Stimulated activated naive B cell treated with anti-CD40 and anti-IgM and Interleukin-4, amounts not matched to agents 10 μg/mL and 1 μg/mL and 100 μg/mL, for 72 hours (primary cell): ENCODE measurements around the gene IL19.
"Not testable (repeated sequence)": the region's sequence is repeated elsewhere in the genome, so short reads cannot be mapped to it uniquely, and the experiment has no call there.

Experiments used
- ATAC-seq, 2 donors: fragments of 150-1000 bp; cut with Tn5 transposase; replicated peaks; 2 replicates each; pipeline ENCODE4 v1.10.0; 2021; ENCODE audit warnings: moderate library complexity in 1 of 2
- DNase-seq: peaks from one replicate; pipeline ENCODE4 v3.0.0; 2021
- H3K27ac Mint-ChIP-seq: one replicate; pipeline ENCODE4 v1.8.0; 2022; ENCODE audit warnings: mild to moderate bottlenecking, mixed read lengths
- H3K27me3 Mint-ChIP-seq, 2 donors: one replicate each; pipeline ENCODE4 v1.8.0; 2022; ENCODE audit warnings: mixed read lengths in 2 of 2
- H3K36me3 Mint-ChIP-seq, 2 donors: one replicate each; pipeline ENCODE4 v1.8.0; 2022; ENCODE audit warnings: mixed read lengths in 2 of 2, mild to moderate bottlenecking in 1 of 2
- H3K4me1 Mint-ChIP-seq, 2 donors: one replicate each; pipeline ENCODE4 v1.8.0; 2022; ENCODE audit warnings: mixed read lengths in 2 of 2, mild to moderate bottlenecking in 1 of 2
- H3K4me3 Mint-ChIP-seq, 2 donors: one replicate each; pipeline ENCODE4 v1.8.0; 2022; ENCODE audit warnings: mild to moderate bottlenecking in 2 of 2, mixed read lengths in 2 of 2, moderate library complexity in 1 of 2
- H3K9me3 Mint-ChIP-seq, 2 donors: one replicate each; pipeline ENCODE4 v1.8.0; 2022; ENCODE audit warnings: mixed read lengths in 2 of 2, mild to moderate bottlenecking in 1 of 2

The IL19 gene

GRCh38 chr1:206847946-206848345 is 77.4 kb downstream of the IL19 start:
- Mint-ChIP-seq H3K27me3 (peaks cover 0 to 7% of the 10 kb centered on the region in 2 donors), H3K36me3 (no peaks in the 10 kb centered on the region), H3K9me3 (peaks cover 0 to 3% of the 10 kb centered on the region in 2 donors), H3K4me1 (peaks cover 0 to 7% of the 10 kb centered on the region in 2 donors), H3K27ac (peak overlapping the region; percentile 34), H3K4me3 (no peak overlapping the region)
- no peak for DNase-seq
- no peak for ATAC-seq

GRCh38 chr1:206850401-206850800 is 79.8 kb downstream of the IL19 start:
- Mint-ChIP-seq H3K4me3 (no peak overlapping the region), H3K27ac (no peak overlapping the region), H3K4me1 (peaks cover 0 to 7% of the 10 kb centered on the region in 2 donors), H3K9me3 (peaks cover 0 to 6% of the 10 kb centered on the region in 2 donors), H3K36me3 (no peaks in the 10 kb centered on the region), H3K27me3 (peaks cover 0 to 7% of the 10 kb centered on the region in 2 donors)
- DNase-seq: no peak
- no peak for ATAC-seq

- peaks cover 3 to 7% of the 10 kb centered on the region in 2 donors for H3K4me1 Mint-ChIP-seq
- ATAC-seq (no peak), DNase-seq (no peak)
- no peak overlapping the region for H3K4me3 Mint-ChIP-seq
- peaks cover 0 to 7% of the 10 kb centered on the region in 2 donors for H3K27me3 Mint-ChIP-seq
- H3K27ac Mint-ChIP-seq: no peak overlapping the region
- H3K36me3 Mint-ChIP-seq: no peaks in the 10 kb centered on the region
- H3K9me3 Mint-ChIP-seq: peaks cover 0 to 6% of the 10 kb centered on the region in 2 donors
Observed at GRCh38 chr1:206851341-206852010, 80.9 kb downstream of the IL19 start.

GRCh38 chr1:206852662-206853061 is 82.1 kb downstream of the IL19 start:
- H3K36me3 Mint-ChIP-seq, DNase-seq, H3K4me3 Mint-ChIP-seq, H3K27ac Mint-ChIP-seq, H3K4me1 Mint-ChIP-seq, H3K27me3 Mint-ChIP-seq, ATAC-seq, H3K9me3 Mint-ChIP-seq: not testable (repeated sequence)

- H3K4me1 Mint-ChIP-seq, H3K9me3 Mint-ChIP-seq, ATAC-seq, H3K4me3 Mint-ChIP-seq, H3K27me3 Mint-ChIP-seq, H3K36me3 Mint-ChIP-seq, H3K27ac Mint-ChIP-seq, DNase-seq: not testable (repeated sequence)
Observed at GRCh38 chr1:206853696-206854095, 83.1 kb downstream of the IL19 start.

GRCh38 chr1:206854401-206855129 is 84.0 kb downstream of the IL19 start:
- ATAC-seq (no peak), DNase-seq (no peak)
- Mint-ChIP-seq H3K27ac (no peak overlapping the region), H3K27me3 (peaks cover 0 to 6% of the 10 kb centered on the region in 2 donors), H3K4me1 (peaks cover 0 to 5% of the 10 kb centered on the region in 2 donors), H3K4me3 (no peak overlapping the region), H3K36me3 (no peaks in the 10 kb centered on the region), H3K9me3 (peaks cover 0 to 6% of the 10 kb centered on the region in 2 donors)

GRCh38 chr1:206855859-206856258 is 85.3 kb downstream of the IL19 start:
- Mint-ChIP-seq H3K4me3 (no peak overlapping the region), H3K36me3 (no peaks in the 10 kb centered on the region), H3K9me3 (peaks cover 0 to 6% of the 10 kb centered on the region in 2 donors), H3K27ac (no peak overlapping the region), H3K27me3 (peaks cover 0 to 4% of the 10 kb centered on the region in 2 donors), H3K4me1 (peaks cover 0 to 5% of the 10 kb centered on the region in 2 donors)
- ATAC-seq (no peak), DNase-seq (no peak)

- ATAC-seq (peak; percentile 58 to 67), DNase-seq (no peak)
- H3K27me3 Mint-ChIP-seq: peaks cover 5 to 9% of the 10 kb centered on the region in 2 donors
- H3K4me3 Mint-ChIP-seq: no peak overlapping the region
- peaks cover 0 to 6% of the 10 kb centered on the region in 2 donors for H3K9me3 Mint-ChIP-seq
- H3K4me1 Mint-ChIP-seq: peaks cover 0 to 5% of the 10 kb centered on the region in 2 donors
- H3K36me3 Mint-ChIP-seq: no peaks in the 10 kb centered on the region
- H3K27ac Mint-ChIP-seq: no peak overlapping the region
Observed at GRCh38 chr1:206856674-206857464, 86.3 kb downstream of the IL19 start.

- Mint-ChIP-seq H3K4me1 (peaks cover 0 to 5% of the 10 kb centered on the region in 2 donors), H3K27ac (no peak overlapping the region), H3K36me3 (no peaks in the 10 kb centered on the region), H3K4me3 (no peak overlapping the region), H3K9me3 (no peaks in the 10 kb centered on the region), H3K27me3 (peaks cover 11 to 14% of the 10 kb centered on the region in 2 donors)
- DNase-seq: no peak
- no peak for ATAC-seq
Observed at GRCh38 chr1:206859082-206859521, 88.5 kb downstream of the IL19 start.

GRCh38 chr1:206860165-206860564 is 89.6 kb downstream of the IL19 start:
- peaks cover 11 to 14% of the 10 kb centered on the region in 2 donors for H3K27me3 Mint-ChIP-seq
- ATAC-seq: no peak

GRCh38 chr1:206863266-206863665 is 92.7 kb downstream of the IL19 start:
- Mint-ChIP-seq H3K36me3 (no peaks in the 10 kb centered on the region), H3K4me1 (peaks cover 10 to 18% of the 10 kb centered on the region in 2 donors), H3K9me3 (no peaks in the 10 kb centered on the region), H3K27ac (no peak overlapping the region), H3K4me3 (no peak overlapping the region), H3K27me3 (peaks cover 11 to 14% of the 10 kb centered on the region in 2 donors)
- no peak for DNase-seq
- ATAC-seq: no peak

More at GRCh38 chr1:206860165-206860564, 89.6 kb downstream of the IL19 start:
- DNase-seq: no peak
- Mint-ChIP-seq H3K4me3 (no peak overlapping the region), H3K9me3 (no peaks in the 10 kb centered on the region), H3K27ac (no peak overlapping the region), H3K4me1 (peaks cover 6 to 9% of the 10 kb centered on the region in 2 donors), H3K36me3 (no peaks in the 10 kb centered on the region)

GRCh38 chr1:206864939-206865671 is 94.5 kb downstream of the IL19 start, which contains the start of gene IL20:
Gene IL20, plus strand, starts transcription at chr1:206865623. Its CDS starts 230 bp downstream, at chr1:206865853.
- Mint-ChIP-seq H3K27me3 (peaks cover 11 to 12% of the 10 kb centered on the region in 2 donors), H3K9me3 (no peaks in the 10 kb centered on the region), H3K27ac (no peak within 1 kb of the TSS), H3K4me1 (peaks cover 10 to 18% of the 10 kb centered on the region in 2 donors), H3K4me3 (no peak within 1 kb of the TSS), H3K36me3 (no peaks in the 10 kb centered on the region)
- DNase-seq (peak; percentile 68), ATAC-seq (peak; percentile 88 to 89)

- peaks cover 9 to 10% of the 10 kb centered on the region in 2 donors for H3K27me3 Mint-ChIP-seq
- no peak for DNase-seq
Observed at GRCh38 chr1:206866062-206866461, 95.5 kb downstream of the IL19 start.

More at GRCh38 chr1:206866062-206866461, 95.5 kb downstream of the IL19 start:
- no peak for ATAC-seq
- Mint-ChIP-seq H3K4me1 (peaks cover 10 to 18% of the 10 kb centered on the region in 2 donors), H3K36me3 (no peaks in the 10 kb centered on the region), H3K9me3 (no peaks in the 10 kb centered on the region), H3K4me3 (no peak overlapping the region), H3K27ac (no peak overlapping the region)
